SKM-1 (cell line): Measurements from ENCODE around the gene SPECC1.
"Not testable (repeated sequence)": the region's sequence is repeated elsewhere in the genome, so short reads cannot be mapped to it uniquely, and the experiment has no call there.

Experiments
- DNase-seq: peaks from one replicate; lab custom pipeline; 2025; ENCODE audit not compliant: unreplicated experiment; lab: John Stamatoyannopoulos, UW

SPECC1 gene

GRCh38 chr17:20228860-20229259 lies 219.7 kb downstream of the SPECC1 start:
- no peak for DNase-seq

DNA sequence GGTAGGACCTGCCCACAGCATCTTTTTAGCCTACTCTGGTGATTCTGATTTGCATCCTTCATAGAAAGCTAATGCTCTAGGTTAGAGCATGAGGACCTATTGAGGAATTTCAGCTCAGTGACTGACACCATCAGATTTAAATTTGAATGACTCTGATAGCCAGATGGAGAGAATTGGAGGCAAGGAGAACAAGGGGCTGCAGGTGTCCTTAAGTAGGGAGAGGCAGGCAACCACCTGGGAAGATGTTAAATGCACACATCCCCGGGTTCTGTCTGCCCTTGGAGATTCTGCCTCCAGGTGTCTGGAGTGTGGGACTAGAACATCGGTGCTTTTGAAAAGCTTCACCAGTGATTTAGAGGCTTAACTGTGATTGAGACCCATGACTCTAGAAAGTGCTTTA lies 221.8 kb downstream of the SPECC1 start:
- DNase-seq, result no peak

DNA sequence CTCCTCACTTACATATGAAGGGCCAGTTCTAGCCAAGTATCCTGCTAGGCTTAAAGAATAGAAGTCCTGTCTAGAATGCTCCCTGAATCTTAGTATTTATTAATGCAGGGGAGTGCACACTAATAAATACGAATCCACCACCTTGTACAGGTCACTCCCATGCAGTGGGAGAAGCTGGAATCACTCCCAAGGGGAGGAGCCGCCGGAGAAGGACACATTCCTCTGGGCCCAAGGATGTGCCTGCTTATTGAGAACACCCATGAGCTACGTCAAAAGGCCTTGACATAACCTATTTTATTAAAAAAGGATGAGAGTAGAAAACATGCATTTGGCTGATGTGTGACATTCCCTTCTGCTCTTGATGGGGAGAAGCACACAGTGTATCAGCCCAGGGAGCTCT lies 223.5 kb downstream of the SPECC1 start:
- DNase-seq, result no peak

DNA sequence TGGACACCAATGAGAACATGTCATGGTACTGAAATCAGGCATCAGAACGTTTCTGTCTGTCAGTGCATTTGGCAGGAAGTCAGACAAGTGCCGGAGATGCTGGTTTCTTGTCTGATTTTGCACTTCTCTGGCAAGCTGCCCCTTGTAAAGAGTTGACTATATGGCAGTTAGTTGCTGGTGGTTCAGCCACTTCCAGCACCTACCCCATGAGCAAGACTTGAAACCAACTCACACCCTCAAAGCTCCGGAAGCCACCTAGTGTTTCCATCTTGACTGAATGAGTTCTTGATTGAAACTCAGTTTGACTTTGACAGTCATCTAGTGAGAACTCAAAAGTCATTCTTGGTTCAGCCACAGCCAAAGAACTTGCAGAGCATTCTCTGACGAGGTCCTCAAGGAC lies 225.1 kb downstream of the SPECC1 start:
- DNase-seq, result no peak

DNA sequence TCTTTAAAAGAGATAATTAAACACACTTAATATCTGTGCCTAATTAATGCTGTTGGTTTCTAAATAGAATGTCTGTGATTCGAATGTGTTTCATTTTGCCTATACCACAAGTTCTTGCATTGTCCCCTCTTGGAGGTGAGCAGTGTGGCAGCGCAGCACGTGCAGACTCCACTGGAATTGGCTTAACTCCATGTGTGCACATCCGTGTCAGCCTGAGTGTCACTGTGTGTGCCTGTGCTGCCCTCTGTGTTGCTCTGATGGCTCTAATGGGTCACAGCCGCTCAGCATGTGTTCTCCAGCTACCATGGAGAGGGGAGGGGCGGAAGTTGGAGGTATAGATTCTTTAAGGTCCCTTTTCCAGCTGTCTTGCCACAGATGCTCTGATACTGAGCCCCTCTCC lies 226.6 kb downstream of the SPECC1 start:
- DNase-seq, result no peak

- DNase-seq, result no peak
These were observed 227.5 kb downstream of the SPECC1 start for GRCh38 chr17:20236578-20237227.

GRCh38 chr17:20239776-20240175 lies 230.6 kb downstream of the SPECC1 start:
- DNase-seq, result not testable (repeated sequence)

DNA sequence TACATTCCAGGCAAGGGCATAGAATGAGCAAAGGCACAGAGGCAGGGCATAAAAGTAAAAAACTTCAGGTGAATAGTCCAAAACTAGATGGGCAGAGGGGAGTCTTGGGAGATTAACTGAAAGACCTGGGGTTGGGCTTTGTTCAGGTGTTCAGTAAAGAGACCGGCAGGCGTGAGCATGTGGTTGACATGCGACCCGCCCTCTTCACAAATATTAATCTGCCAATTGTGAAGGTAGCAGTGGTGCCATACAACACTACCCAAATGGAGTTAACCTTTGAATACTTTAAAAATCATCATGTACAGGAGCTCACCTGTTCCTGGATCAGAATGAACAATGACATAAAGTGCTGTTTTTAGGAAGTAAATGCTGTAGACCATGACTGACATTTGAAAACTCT lies 232.7 kb downstream of the SPECC1 start:
- DNase-seq, result no peak

GRCh38 chr17:20242271-20242670 lies 233.1 kb downstream of the SPECC1 start:
- DNase-seq, result no peak

DNA sequence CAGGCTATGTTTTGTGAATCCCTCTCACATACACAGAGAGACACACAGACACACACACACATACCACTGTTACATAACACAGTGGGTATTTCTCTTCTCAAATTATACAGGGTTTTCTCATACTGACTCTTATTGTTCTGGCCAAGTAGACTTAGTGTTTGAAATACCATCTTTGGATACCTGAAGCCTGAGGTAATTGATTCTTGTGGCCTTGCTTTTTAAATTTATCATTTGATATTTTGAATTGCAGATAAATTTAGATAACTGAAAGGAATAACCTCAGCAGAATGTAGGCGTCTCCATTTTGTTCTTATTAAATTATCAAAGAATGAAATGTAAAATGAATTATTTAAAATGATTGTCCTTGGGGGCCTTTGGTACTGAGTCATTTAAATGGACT lies 234.4 kb downstream of the SPECC1 start:
- DNase-seq, result no peak

- no peak for DNase-seq
These were observed 235.5 kb downstream of the SPECC1 start for GRCh38 chr17:20244671-20245070.

- no peak for DNase-seq
These were observed 237.5 kb downstream of the SPECC1 start for GRCh38 chr17:20246692-20247091.

DNA sequence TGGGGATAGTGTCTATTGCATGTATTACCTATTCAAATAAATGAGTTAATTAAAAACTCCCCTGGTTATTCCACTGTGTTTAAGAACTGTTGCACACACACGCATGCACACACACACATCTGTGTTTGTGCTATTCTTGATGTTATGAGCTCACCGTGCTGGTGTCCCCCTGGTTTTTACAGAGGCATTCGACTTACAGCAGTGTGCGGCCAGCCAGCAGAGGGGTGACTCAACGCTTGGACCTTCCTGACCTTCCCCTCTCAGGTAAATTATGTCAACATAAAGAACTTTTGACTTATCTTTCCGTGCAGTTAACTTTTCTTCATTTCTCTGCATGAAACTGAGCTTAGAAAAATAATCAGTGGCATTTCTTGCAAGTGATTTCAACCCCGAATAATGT lies 244.2 kb downstream of the SPECC1 start:
- no peak for DNase-seq

DNA sequence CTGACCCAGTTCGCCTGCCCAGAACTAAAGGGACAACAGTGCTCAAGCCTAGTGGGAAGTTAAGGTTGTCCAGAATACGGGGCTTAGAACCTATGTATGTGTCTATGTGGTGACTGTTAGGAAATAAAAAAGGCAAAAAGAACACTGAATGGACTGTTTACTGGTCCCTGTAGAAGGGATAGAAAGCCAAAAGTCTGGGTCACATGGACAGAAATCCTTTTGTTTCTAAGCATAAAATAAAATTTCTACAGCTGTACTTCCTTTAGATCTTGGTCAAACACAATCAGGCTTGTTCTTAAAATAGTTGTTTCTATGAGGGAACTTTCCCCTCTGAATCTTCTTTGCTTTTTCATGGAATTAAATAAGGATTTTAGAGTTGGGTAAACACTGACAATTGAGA lies 245.4 kb downstream of the SPECC1 start:
- DNase-seq, result no peak

DNA sequence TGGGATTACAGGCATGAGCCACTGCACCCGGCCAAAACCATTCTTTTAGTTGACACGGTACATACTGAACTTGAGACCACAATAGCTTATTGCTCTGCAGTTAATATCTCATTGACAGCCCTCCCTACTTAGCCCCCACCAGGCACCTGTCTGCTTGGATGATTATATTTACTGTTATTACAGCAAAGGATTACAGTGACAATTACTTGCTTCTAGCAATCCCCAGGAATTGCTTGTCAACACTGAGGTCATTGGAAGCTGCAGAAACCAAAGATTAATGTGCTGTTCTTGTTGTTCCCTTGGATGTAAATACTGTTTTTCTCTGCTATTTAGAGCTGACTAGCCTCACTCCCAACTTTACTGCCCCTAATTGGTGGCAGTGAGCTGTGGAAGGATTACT lies 247.0 kb downstream of the SPECC1 start:
- DNase-seq, result no peak

DNA sequence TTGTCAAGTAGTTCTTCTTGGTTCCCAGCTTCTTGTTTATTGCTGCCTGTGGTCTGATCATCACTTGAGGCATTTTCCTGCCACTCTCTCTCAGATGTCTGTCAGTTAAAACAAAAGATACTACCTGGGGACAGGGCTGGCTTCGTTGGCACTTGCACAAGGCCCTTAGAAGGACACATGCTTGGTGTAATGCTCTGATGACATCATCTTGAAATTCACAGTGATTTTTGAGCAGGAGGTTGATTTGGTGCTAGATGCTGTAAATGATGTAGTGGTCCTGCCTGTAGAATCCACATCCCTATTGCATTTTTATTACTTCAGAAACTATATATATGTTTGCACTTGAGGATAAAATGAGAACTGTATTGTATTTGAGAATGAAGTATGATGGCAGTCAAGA lies 247.8 kb downstream of the SPECC1 start:
- no peak for DNase-seq

GRCh38 chr17:20257798-20258197 lies 248.6 kb downstream of the SPECC1 start:
- no peak for DNase-seq

GRCh38 chr17:20259668-20260067 lies 250.5 kb downstream of the SPECC1 start:
- no peak for DNase-seq

DNA sequence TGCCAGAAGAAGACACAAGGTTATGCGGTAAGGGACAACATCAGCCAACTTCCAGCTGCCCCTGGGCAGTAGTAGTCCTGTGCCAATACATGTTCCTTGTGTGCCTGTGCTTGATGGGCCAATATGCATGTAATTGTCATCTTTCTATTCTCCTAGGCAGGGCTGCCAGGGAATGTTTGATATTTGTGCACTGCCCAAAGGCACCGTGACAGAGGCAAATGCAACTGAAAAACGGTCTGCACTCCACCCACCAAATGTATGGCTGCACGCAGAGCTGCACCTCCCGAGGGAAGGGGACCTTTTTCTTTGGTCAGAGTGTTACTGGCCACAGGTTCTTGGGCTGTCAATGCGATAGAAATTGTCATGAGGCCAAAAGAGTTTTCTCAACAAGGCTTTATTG lies 251.1 kb downstream of the SPECC1 start:
- DNase-seq, result no peak

DNA sequence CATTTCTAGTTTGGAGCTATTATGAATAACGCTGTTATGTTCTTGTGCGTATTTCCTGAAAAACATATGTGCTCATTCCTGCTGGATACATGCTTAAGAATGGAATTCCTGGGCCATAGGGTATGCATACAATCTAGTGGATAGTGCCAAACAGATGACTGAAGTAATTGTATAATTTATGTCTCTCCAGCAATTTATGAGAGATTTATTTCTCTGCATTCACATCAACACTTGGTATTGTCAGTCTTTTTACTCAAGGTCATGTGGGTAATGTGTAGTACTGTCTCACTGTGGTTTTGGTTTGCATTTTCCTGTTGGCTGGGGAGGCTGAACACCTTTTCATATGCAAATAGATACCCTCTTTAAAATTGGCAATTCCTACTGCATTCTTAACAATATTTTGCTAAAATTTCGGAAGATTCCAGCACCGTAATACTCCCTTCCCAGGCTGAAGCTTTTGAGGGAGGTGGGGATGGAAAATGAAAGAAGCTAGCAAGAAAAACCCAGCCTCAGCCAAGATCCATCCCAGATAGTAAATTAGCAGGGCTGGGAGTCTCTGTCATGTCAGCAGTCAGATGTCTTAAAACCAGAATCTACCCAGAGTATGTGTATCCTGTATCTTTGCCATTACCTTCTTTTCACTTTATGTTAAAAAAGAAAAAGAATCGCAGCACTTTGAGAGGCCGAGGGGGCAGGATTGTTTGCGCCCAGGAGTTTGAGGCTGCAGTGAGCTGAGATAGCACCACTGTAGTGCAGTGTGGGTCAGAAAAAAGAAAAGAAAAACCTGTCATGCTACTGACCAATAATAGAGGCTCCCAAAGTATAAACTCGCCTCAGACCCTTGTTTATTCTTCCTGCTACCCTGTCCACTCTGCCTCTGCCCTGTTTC lies 253.3 kb downstream of the SPECC1 start:
- DNase-seq, result no peak

- DNase-seq, result not testable (repeated sequence)
These were observed 253.9 kb downstream of the SPECC1 start for GRCh38 chr17:20263115-20263433.

DNA sequence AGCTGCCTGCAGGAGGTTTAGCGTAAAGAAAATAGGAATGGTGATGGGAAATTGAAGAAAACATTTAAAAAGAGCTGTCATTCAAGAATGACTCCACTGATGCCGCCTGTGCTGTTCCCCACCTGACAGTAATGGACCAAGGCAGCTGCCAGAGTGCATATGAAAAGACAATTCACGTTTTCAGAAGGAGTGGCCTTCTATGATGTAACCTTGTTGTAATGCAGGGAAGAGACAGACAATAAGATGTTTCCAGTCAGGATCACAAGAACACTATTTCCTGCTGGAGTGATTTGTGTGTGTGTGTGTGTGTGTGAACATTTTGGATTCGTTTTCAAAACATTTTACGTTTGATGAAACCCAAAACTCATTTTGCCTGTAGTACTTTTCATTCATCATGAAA lies 254.4 kb downstream of the SPECC1 start:
- no peak for DNase-seq

DNA sequence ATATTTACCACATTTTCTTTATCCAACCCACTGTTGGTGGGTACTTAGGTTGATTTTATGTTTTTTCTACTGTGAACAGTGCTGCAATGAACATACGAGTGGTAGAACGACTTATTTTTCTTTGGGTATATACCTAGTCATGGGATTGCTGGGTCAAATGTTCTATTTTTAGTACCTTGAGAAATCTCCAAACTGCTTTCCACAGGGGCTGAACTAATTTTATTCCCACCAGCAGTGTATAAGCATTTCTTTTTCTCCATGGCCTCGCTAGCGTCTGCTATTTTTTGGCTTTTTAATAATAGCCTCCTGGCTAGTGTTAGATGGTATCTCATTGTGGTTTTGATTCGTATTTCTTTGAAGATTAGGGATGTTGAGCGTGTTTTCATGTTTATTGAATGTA lies 255.8 kb downstream of the SPECC1 start:
- no peak for DNase-seq
